ENCODE results near the gene FLACC1. TPM values are rescaled to one million over a fixed set of nuclear protein-coding genes. Genes with fewer than 3 reads are reported as not detected.

Gene FLACC1
- total RNA-seq, 1 donor from 2014 or later: 1.2 TPM

- TF ChIP-seq CTCF (IDR thresholded peaks at IDR 0.05; ENCODE audit: partially characterized antibody, unreplicated experiment): peak; percentile 69
- H3K27me3 Mint-ChIP-seq (ENCODE audit: unreplicated experiment): no peaks in the 10 kb centered on the region
- no peak overlapping the region for H3K27ac Mint-ChIP-seq (ENCODE audit: unreplicated experiment)
- no peak overlapping the region for H3K4me3 Mint-ChIP-seq (ENCODE audit: unreplicated experiment)
- no peaks in the 10 kb centered on the region for H3K4me1 Mint-ChIP-seq (ENCODE audit: low read depth, unreplicated experiment)
- peaks cover 23% of the 10 kb centered on the region for H3K36me3 Mint-ChIP-seq (ENCODE audit: unreplicated experiment)
- peaks cover 2% of the 10 kb centered on the region for H3K9me3 Mint-ChIP-seq (ENCODE audit: unreplicated experiment)
- DNase-seq: no peak
Observed at GRCh38 chr2:201363857-201364560, 6.9 kb upstream of the FLACC1 start.

GRCh38 chr2:201362396-201362795, 5.3 kb upstream of the FLACC1 start:
- no peak for DNase-seq
- H3K4me3 Mint-ChIP-seq (ENCODE audit: unreplicated experiment): no peak overlapping the region
- H3K9me3 Mint-ChIP-seq (ENCODE audit: unreplicated experiment): no peaks in the 10 kb centered on the region
- no peak overlapping the region for H3K27ac Mint-ChIP-seq (ENCODE audit: unreplicated experiment)
- H3K36me3 Mint-ChIP-seq (ENCODE audit: unreplicated experiment): peaks cover 24% of the 10 kb centered on the region
- no peak for TF ChIP-seq CTCF (IDR thresholded peaks at IDR 0.05; ENCODE audit: partially characterized antibody, unreplicated experiment)
- no peaks in the 10 kb centered on the region for H3K27me3 Mint-ChIP-seq (ENCODE audit: unreplicated experiment)
- H3K4me1 Mint-ChIP-seq (ENCODE audit: low read depth, unreplicated experiment): no peaks in the 10 kb centered on the region

GRCh38 chr2:201361078-201361733, 4.1 kb upstream of the FLACC1 start:
- Mint-ChIP-seq H3K27ac (ENCODE audit: unreplicated experiment) (no peak overlapping the region), H3K9me3 (ENCODE audit: unreplicated experiment) (no peaks in the 10 kb centered on the region), H3K4me1 (ENCODE audit: low read depth, unreplicated experiment) (no peaks in the 10 kb centered on the region), H3K36me3 (ENCODE audit: unreplicated experiment) (peaks cover 24% of the 10 kb centered on the region), H3K4me3 (ENCODE audit: unreplicated experiment) (no peak overlapping the region), H3K27me3 (ENCODE audit: unreplicated experiment) (no peaks in the 10 kb centered on the region)
- TF ChIP-seq CTCF (IDR thresholded peaks at IDR 0.05; ENCODE audit: partially characterized antibody, unreplicated experiment): no peak
- DNase-seq: no peak

- Mint-ChIP-seq H3K9me3 (ENCODE audit: unreplicated experiment) (no peaks in the 10 kb centered on the region), H3K36me3 (ENCODE audit: unreplicated experiment) (peaks cover 24% of the 10 kb centered on the region), H3K27ac (ENCODE audit: unreplicated experiment) (no peak overlapping the region), H3K27me3 (ENCODE audit: unreplicated experiment) (no peaks in the 10 kb centered on the region), H3K4me3 (ENCODE audit: unreplicated experiment) (no peak overlapping the region), H3K4me1 (ENCODE audit: low read depth, unreplicated experiment) (no peaks in the 10 kb centered on the region)
- no peak for TF ChIP-seq CTCF (IDR thresholded peaks at IDR 0.05; ENCODE audit: partially characterized antibody, unreplicated experiment)
- no peak for DNase-seq
Observed at GRCh38 chr2:201360256-201360655, 3.1 kb upstream of the FLACC1 start.

GRCh38 chr2:201358684-201359083, 1.5 kb upstream of the FLACC1 start:
- peaks cover 20% of the 10 kb centered on the region for H3K36me3 Mint-ChIP-seq (ENCODE audit: unreplicated experiment)
- H3K27ac Mint-ChIP-seq (ENCODE audit: unreplicated experiment): no peak overlapping the region
- H3K4me1 Mint-ChIP-seq (ENCODE audit: low read depth, unreplicated experiment): no peaks in the 10 kb centered on the region
- no peaks in the 10 kb centered on the region for H3K27me3 Mint-ChIP-seq (ENCODE audit: unreplicated experiment)
- H3K4me3 Mint-ChIP-seq (ENCODE audit: unreplicated experiment): no peak overlapping the region
- no peaks in the 10 kb centered on the region for H3K9me3 Mint-ChIP-seq (ENCODE audit: unreplicated experiment)
- no peak for TF ChIP-seq CTCF (IDR thresholded peaks at IDR 0.05; ENCODE audit: partially characterized antibody, unreplicated experiment)
- DNase-seq: no peak

All from glutamatergic neuron (in vitro differentiated cells).